Mesenchymal stem cell (in vitro differentiated cells and primary cell): ENCODE data around the gene ATE1.
"Not testable (repeated sequence)": the region's sequence is repeated elsewhere in the genome, so short reads cannot be mapped to it uniquely, and the experiment has no call there.

Source experiments
- DNase-seq: peaks from one replicate; pipeline ENCODE4 v3.0.0-alpha.2; 2013
- H2AFZ ChIP-seq: one replicate; pipeline ENCODE4 v1.6.1; 2013; ENCODE audit warnings: low read depth, mild to moderate bottlenecking, control low read depth, inconsistent platforms, low read length, moderate library complexity
- H2AK5ac ChIP-seq: 2 replicates; pipeline ENCODE4 v1.6.1; 2013; ENCODE audit warnings: low read length, moderate library complexity, mild to moderate bottlenecking, inconsistent platforms; ENCODE audit not compliant: severe bottlenecking
- H2BK120ac ChIP-seq: one replicate; pipeline ENCODE4 v1.6.1; 2013; ENCODE audit warnings: low read depth, mild to moderate bottlenecking, inconsistent platforms, low read length, moderate library complexity
- H2BK12ac ChIP-seq, 2 experiments: one replicate each; pipeline ENCODE4 v1.6.1; 2013; ENCODE audit warnings: inconsistent platforms in 2 of 2, low read length in 2 of 2, mild to moderate bottlenecking in 2 of 2, moderate library complexity in 2 of 2, control low read depth in 1 of 2
- H2BK15ac ChIP-seq: one replicate; pipeline ENCODE4 v1.6.1; 2013; ENCODE audit warnings: mild to moderate bottlenecking, low read depth, inconsistent platforms; ENCODE audit not compliant: poor library complexity, severe bottlenecking
- H2BK5ac ChIP-seq: 2 replicates; pipeline ENCODE4 v1.6.1; 2013; ENCODE audit warnings: low read depth, mild to moderate bottlenecking, low read length, control low read depth, inconsistent platforms; ENCODE audit not compliant: poor library complexity, severe bottlenecking
- H3K14ac ChIP-seq, 2 experiments: one replicate each; pipeline ENCODE4 v1.6.1; 2013; ENCODE audit warnings: inconsistent platforms in 2 of 2, low read length in 2 of 2, control low read depth in 1 of 2, mild to moderate bottlenecking in 1 of 2, moderate library complexity in 1 of 2
- H3K18ac ChIP-seq, 2 experiments: one replicate each; pipeline ENCODE4 v1.6.1; 2013; ENCODE audit warnings: inconsistent platforms in 2 of 2, low read length in 2 of 2, control low read depth in 1 of 2, low read depth in 1 of 2, mild to moderate bottlenecking in 1 of 2
- H3K23ac ChIP-seq, 2 experiments: one replicate each; pipeline ENCODE4 v1.6.1; 2013; ENCODE audit warnings: inconsistent platforms in 2 of 2, low read length in 2 of 2, mild to moderate bottlenecking in 2 of 2, moderate library complexity in 2 of 2, control low read depth in 1 of 2
- H3K27ac ChIP-seq: 2 replicates; pipeline ENCODE4 v1.5.1; 2013; ENCODE audit warnings: mild to moderate bottlenecking, moderate library complexity, low read length, control low read depth, inconsistent platforms; ENCODE audit not compliant: poor library complexity, severe bottlenecking
- H3K27me3 ChIP-seq, 2 experiments: 2 replicates each; pipeline versions ENCODE4 v1.6.1 to v1.7.0; 2013; ENCODE audit warnings: low read length in 2 of 2, mild to moderate bottlenecking in 2 of 2, moderate library complexity in 2 of 2, control low read depth in 1 of 2, inconsistent platforms in 1 of 2; ENCODE audit not compliant: control insufficient read depth in 1 of 2, insufficient read depth in 1 of 2
- H3K36me3 ChIP-seq, 2 experiments: 2 replicates each; pipeline versions ENCODE4 v1.6.1 to v1.7.0; 2013; ENCODE audit warnings: low read length in 2 of 2, control low read depth in 1 of 2, inconsistent platforms in 1 of 2, low read depth in 1 of 2, mild to moderate bottlenecking in 1 of 2; ENCODE audit not compliant: insufficient read depth in 2 of 2, control insufficient read depth in 1 of 2
- H3K4ac ChIP-seq, 2 experiments: one replicate each; pipeline ENCODE4 v1.6.1; 2013; ENCODE audit warnings: inconsistent platforms in 2 of 2, low read length in 2 of 2, mild to moderate bottlenecking in 2 of 2, moderate library complexity in 2 of 2, control low read depth in 1 of 2, low read depth in 1 of 2
- H3K4me1 ChIP-seq: 2 replicates; pipeline ENCODE4 v1.6.1; 2013; ENCODE audit warnings: low read depth, low read length, control low read depth; ENCODE audit not compliant: control insufficient read depth, insufficient read depth
- H3K4me2 ChIP-seq: 2 replicates; pipeline ENCODE4 v1.6.1; 2013; ENCODE audit warnings: low read length, mild to moderate bottlenecking, inconsistent platforms; ENCODE audit not compliant: poor library complexity, severe bottlenecking
- H3K4me3 ChIP-seq, 2 experiments: 2 replicates each; pipeline versions ENCODE4 v1.5.1 to v1.7.0; 2013; ENCODE audit warnings: low read length in 2 of 2, mild to moderate bottlenecking in 2 of 2, control low read depth in 1 of 2, low read depth in 1 of 2; ENCODE audit not compliant: insufficient read depth in 1 of 2
- H3K79me1 ChIP-seq: replicated peaks from 2 replicates; pipeline ENCODE4 v1.6.1; 2013; ENCODE audit warnings: mild to moderate bottlenecking, control low read depth, low read length, inconsistent platforms; ENCODE audit not compliant: poor library complexity, severe bottlenecking
- H3K9ac ChIP-seq: 2 replicates; pipeline ENCODE4 v1.7.0; 2013; ENCODE audit warnings: mild to moderate bottlenecking, low read length, moderate library complexity
- H3K9me3 ChIP-seq: 2 replicates; pipeline ENCODE4 v1.7.0; 2013; ENCODE audit warnings: mild to moderate bottlenecking, low read length; ENCODE audit not compliant: control insufficient read depth
- H4K8ac ChIP-seq: one replicate; pipeline ENCODE4 v1.6.1; 2013; ENCODE audit warnings: inconsistent platforms, mild to moderate bottlenecking, low read length, moderate library complexity
- H4K91ac ChIP-seq: one replicate; pipeline ENCODE4 v1.6.1; 2013; ENCODE audit warnings: mild to moderate bottlenecking, low read length, inconsistent platforms
- WGBS: methylation state at CpG from one replicate; pipeline ENCODE4 v1.1.7; 2013; ENCODE audit warnings: mixed read lengths; 5-methylcytosine and 5-hydroxymethylcytosine counted together

Gene ATE1

DNA sequence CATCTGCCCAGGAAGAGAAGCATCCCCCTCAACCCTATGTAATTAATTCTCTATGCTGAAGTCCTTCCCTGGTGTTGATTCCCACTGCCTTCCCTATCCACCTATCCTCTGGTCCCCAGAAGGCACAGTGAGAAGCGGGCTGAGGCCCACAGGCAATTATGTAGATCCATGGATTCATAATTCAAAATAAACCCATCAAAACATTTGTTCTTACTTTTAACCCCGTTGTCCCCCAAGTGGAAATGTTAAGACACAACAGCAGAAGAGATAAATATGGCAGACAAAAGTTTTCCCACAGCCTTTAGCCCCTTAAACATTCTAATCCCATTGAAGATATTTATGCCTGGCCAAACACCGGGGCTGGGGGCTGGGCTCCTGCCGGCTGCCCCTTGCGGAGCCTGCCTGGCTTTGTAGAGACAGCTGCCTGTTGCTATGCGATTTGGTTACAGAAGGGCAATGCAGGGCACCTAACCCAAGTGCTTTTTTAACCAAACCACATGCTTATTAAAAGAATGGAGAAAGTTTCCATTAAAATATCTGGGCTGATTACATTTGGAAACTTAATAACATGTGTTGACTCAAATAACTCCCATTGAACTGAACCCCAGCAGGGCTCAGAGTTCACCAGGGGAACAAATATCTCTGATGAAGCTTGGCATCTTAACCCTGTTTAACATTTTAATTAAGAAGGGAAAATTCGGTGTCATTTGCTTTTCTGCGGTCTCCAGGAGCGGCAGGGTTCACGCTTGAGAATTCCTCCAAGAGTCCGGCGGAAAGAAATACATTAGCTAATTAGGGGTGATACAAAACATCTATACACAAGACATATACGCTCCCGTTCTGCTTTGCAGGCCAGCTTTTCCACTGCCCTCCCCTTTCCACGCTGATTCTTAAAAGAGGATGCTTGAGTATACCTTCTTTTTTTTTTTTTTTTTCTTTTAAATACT is 218.8 kb downstream of the ATE1 start:
- WGBS: 73% methylated on average over 11 of the region's 15 CpGs
- Histone ChIP-seq H3K9me3 (no peaks in the 10 kb centered on the region), H3K4me1 (no peaks in the 10 kb centered on the region), H3K79me1 (no peaks in the 10 kb centered on the region), H2BK12ac (no peak overlapping the region), H3K14ac (no peak overlapping the region), H3K18ac (no peak overlapping the region), H3K4me2 (no peak overlapping the region), H2BK15ac (no peak overlapping the region), H3K4ac (no peak overlapping the region), H3K36me3 (no peaks in the 10 kb centered on the region), H4K91ac (no peak overlapping the region), H2BK5ac (no peak overlapping the region), H3K9ac (no peak overlapping the region), H2AK5ac (no peak overlapping the region), H3K27me3 (peaks cover 4 to 5% of the 10 kb centered on the region in 2 experiments), H2BK120ac (no peak overlapping the region), H3K23ac (no peak overlapping the region), H3K27ac (no peak overlapping the region), H2AFZ (no peak overlapping the region), H4K8ac (no peak overlapping the region), H3K4me3 (no peak overlapping the region)
- DNase-seq: no peak

DNA sequence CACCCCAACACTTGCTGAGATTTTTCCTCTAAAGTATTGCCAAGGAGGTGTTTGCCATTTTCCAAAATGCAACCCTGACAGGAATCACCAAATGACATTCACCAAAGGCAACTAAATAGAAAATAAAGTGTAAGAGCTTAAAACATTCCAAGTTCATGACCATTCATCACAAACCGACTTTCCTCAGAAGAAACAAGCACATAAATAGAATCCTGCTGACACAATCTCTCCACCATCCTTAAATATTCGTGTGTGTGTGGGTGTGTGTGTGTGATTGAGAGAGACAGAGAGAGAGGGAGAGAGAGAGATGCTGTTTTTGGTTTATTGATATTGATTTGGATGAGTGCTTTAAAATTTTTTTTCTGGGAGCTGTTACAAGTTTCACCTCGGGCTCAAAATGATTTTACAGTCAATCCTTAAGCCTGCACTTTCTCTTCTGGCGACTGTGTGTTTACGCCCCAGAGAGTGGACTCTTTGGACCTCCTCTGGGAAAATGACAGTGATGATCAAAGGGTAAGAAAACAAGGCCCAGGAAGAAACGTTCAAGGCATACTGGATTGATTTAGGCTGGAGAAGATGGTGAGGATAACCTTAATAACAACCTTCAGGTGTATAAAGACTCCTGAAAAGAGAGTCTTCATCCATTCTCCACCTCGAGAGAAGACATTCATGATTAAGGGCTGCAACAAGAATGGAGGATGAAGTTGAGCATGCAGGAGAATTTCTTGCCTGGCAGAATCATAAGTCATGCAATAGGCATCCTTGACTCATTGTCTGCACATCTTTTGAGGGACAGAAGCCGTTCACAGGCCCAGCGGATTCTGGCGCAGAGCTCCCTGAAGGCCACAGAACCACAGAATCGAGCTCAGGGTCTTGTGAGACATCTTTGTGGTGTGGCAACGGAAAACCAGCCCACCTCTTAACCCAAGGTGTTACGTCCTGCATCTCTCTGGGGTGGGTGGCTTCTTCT is 225.2 kb downstream of the ATE1 start:
- Histone ChIP-seq H3K27me3 (peaks cover 0 to 5% of the 10 kb centered on the region in 2 experiments), H3K27ac (no peak overlapping the region), H2BK12ac (no peak overlapping the region), H3K4ac (no peak overlapping the region), H3K4me2 (no peak overlapping the region), H2BK120ac (no peak overlapping the region), H3K4me3 (no peak overlapping the region), H2AK5ac (no peak overlapping the region), H3K4me1 (no peaks in the 10 kb centered on the region), H3K79me1 (no peaks in the 10 kb centered on the region), H3K9ac (no peak overlapping the region), H2BK15ac (no peak overlapping the region), H3K9me3 (no peaks in the 10 kb centered on the region), H4K91ac (no peak overlapping the region), H4K8ac (no peak overlapping the region), H3K18ac (no peak overlapping the region), H2BK5ac (no peak overlapping the region), H2AFZ (no peak overlapping the region), H3K36me3 (no peaks in the 10 kb centered on the region), H3K14ac (no peak overlapping the region), H3K23ac (no peak overlapping the region)
- 65% methylated on average over 11 of the region's 13 CpGs for WGBS
- no peak for DNase-seq

- no peak for DNase-seq
- Histone ChIP-seq H2BK15ac (no peak overlapping the region), H3K9ac (no peak overlapping the region), H2BK5ac (no peak overlapping the region), H3K18ac (no peak overlapping the region), H3K27ac (no peak overlapping the region), H2BK12ac (no peak overlapping the region), H2AFZ (no peak overlapping the region), H4K8ac (no peak overlapping the region), H3K4me3 (no peak overlapping the region), H4K91ac (no peak overlapping the region), H3K27me3 (peaks cover 0 to 13% of the 10 kb centered on the region in 2 experiments), H3K23ac (no peak overlapping the region), H3K4me1 (no peaks in the 10 kb centered on the region), H3K36me3 (no peaks in the 10 kb centered on the region), H3K79me1 (no peaks in the 10 kb centered on the region), H3K4me2 (no peak overlapping the region), H2AK5ac (no peak overlapping the region), H3K9me3 (no peaks in the 10 kb centered on the region), H3K4ac (no peak overlapping the region), H2BK120ac (no peak overlapping the region), H3K14ac (no peak overlapping the region)
- 50% methylated on average over 1 of the region's 1 CpG for WGBS
Observed at GRCh38 chr10:121700416-121700815, 227.4 kb downstream of the ATE1 start.

GRCh38 chr10:121699703-121700102 is 228.1 kb downstream of the ATE1 start:
- not testable (repeated sequence) for H2BK120ac ChIP-seq, H3K27ac ChIP-seq, H3K4me2 ChIP-seq, H2AFZ ChIP-seq, H3K18ac ChIP-seq, H3K4ac ChIP-seq, H2BK5ac ChIP-seq, H2AK5ac ChIP-seq, H3K36me3 ChIP-seq, H2BK12ac ChIP-seq, H2BK15ac ChIP-seq, H3K79me1 ChIP-seq, H3K23ac ChIP-seq, H4K91ac ChIP-seq, H3K9me3 ChIP-seq, DNase-seq, H3K14ac ChIP-seq, H4K8ac ChIP-seq, H3K4me3 ChIP-seq, H3K4me1 ChIP-seq, H3K9ac ChIP-seq
- no CpG with 5 or more reads among the region's 3 CpGs for WGBS
- H3K27me3 ChIP-seq: peaks cover 0 to 19% of the 10 kb centered on the region in 2 experiments
